ENCODE measurements around the gene NAIF1.
"Not testable (repeated sequence)": the region's sequence is repeated elsewhere in the genome, so short reads cannot be mapped to it uniquely, and the experiment has no call there.

DNA sequence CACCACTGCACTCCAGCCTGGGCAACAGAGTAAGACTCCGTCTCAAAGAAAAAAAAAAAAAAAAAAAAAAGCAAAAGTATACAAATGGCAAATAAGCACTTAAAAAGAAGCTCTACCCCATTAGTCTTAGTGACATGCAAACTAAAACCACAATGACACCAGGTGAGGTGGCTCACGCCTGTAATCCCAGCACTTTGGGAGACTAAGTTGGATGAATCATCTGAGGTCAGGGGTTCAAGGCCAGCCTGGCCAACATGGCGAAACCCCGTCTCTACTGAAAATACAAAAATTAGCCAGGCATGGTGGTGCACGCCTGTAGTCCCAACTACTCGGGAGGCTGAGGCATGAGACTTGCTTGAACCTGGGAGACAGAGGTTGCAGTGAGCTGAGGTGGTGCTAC, 21.7 kb downstream of the NAIF1 start:
- TF ChIP-seq, protein P1, sequence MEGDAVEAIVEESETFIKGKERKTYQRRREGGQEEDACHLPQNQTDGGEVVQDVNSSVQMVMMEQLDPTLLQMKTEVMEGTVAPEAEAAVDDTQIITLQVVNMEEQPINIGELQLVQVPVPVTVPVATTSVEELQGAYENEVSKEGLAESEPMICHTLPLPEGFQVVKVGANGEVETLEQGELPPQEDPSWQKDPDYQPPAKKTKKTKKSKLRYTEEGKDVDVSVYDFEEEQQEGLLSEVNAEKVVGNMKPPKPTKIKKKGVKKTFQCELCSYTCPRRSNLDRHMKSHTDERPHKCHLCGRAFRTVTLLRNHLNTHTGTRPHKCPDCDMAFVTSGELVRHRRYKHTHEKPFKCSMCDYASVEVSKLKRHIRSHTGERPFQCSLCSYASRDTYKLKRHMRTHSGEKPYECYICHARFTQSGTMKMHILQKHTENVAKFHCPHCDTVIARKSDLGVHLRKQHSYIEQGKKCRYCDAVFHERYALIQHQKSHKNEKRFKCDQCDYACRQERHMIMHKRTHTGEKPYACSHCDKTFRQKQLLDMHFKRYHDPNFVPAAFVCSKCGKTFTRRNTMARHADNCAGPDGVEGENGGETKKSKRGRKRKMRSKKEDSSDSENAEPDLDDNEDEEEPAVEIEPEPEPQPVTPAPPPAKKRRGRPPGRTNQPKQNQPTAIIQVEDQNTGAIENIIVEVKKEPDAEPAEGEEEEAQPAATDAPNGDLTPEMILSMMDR (IDR thresholded peaks at IDR 0.05), result not testable (repeated sequence)
- not testable (repeated sequence) for TF ChIP-seq POLR2A (IDR thresholded peaks at IDR 0.05)
